NCI-H1105 treated with DMSO at 0.1 percent for 48 hours (cell line): ENCODE data around the gene YIF1A.
"Not testable (repeated sequence)": the region's sequence is repeated elsewhere in the genome, so short reads cannot be mapped to it uniquely, and the experiment has no call there.

Source experiments
- DNase-seq: peaks from one replicate; lab custom pipeline; 2025; lab: John Stamatoyannopoulos, UW

Gene YIF1A

GRCh38 chr11:66326261-66327111, 37.5 kb upstream of the YIF1A start:
- no peak for DNase-seq

- no peak for DNase-seq
Observed at GRCh38 chr11:66325263-66325671, 36.3 kb upstream of the YIF1A start.

- DNase-seq = no peak
Observed at GRCh38 chr11:66324664-66325063, 35.7 kb upstream of the YIF1A start.

- DNase-seq = no peak
Observed at GRCh38 chr11:66323684-66324083, 34.7 kb upstream of the YIF1A start.

GRCh38 chr11:66322732-66323427, 33.9 kb upstream of the YIF1A start:
- no peak for DNase-seq

- DNase-seq = no peak
Observed at GRCh38 chr11:66321606-66322005, 32.7 kb upstream of the YIF1A start.

GRCh38 chr11:66320748-66321147, 31.8 kb upstream of the YIF1A start:
- DNase-seq = not testable (repeated sequence)

GRCh38 chr11:66320289-66320688, 31.3 kb upstream of the YIF1A start:
- DNase-seq = not testable (repeated sequence)

- no peak for DNase-seq
Observed at GRCh38 chr11:66318600-66318970, 29.6 kb upstream of the YIF1A start.

- DNase-seq = no peak
Observed at GRCh38 chr11:66317723-66318599, 29.0 kb upstream of the YIF1A start.

GRCh38 chr11:66317322-66317722, 28.4 kb upstream of the YIF1A start:
- DNase-seq = no peak

GRCh38 chr11:66316849-66317251, 27.9 kb upstream of the YIF1A start, which contains the start of gene CD248:
Gene CD248 (minus strand): TSS chr11:66317044. CDS start chr11:66317027, 17 bp downstream.
- DNase-seq = no peak

GRCh38 chr11:66315921-66316811, 27.2 kb upstream of the YIF1A start:
- DNase-seq = no peak

GRCh38 chr11:66315498-66315885, 26.5 kb upstream of the YIF1A start:
- DNase-seq = no peak

GRCh38 chr11:66314561-66315497, 25.9 kb upstream of the YIF1A start:
- no peak for DNase-seq

GRCh38 chr11:66314186-66314501, 25.2 kb upstream of the YIF1A start:
- no peak for DNase-seq

GRCh38 chr11:66313321-66314185, 24.6 kb upstream of the YIF1A start:
- no peak for DNase-seq

GRCh38 chr11:66312549-66313320, 23.8 kb upstream of the YIF1A start:
- DNase-seq = peak; percentile 95
